RWPE1 (cell line): ENCODE measurements around the gene PIK3C2B.
"Not testable (repeated sequence)": the region's sequence is repeated elsewhere in the genome, so short reads cannot be mapped to it uniquely, and the experiment has no call there.

Experiments
- CTCF ChIA-PET: fragments of 350-600 bp; sonication (Branson Sonifier 250); formaldehyde crosslinking; extraction: SDS; loops from one replicate; lab custom pipeline; 2021; lab: Yijun Ruan, JAX
- POLR2A ChIA-PET: fragments of 400-600 bp; formaldehyde crosslinking; extraction: SDS; loops from one replicate; lab custom pipeline; 2020; ENCODE audit warnings: antibody characterized with exemption; ENCODE audit not compliant: low non-redundant PET; lab: Yijun Ruan, JAX
- DNase-seq: peaks from one replicate; pipeline ENCODE4 v3.0.0; 2012; ENCODE audit warnings: low spot score
- H3K27ac ChIP-seq: fragments of 450-650 bp; 2 replicates; pipeline ENCODE4 v1.5.1; 2017
- CTCF ChIP-seq: fragments of 450-650 bp; conservative IDR thresholded peaks from 2 replicates; pipeline ENCODE4 v1.5.1; 2017; ENCODE audit warnings: low read depth, mild to moderate bottlenecking

Gene PIK3C2B

GRCh38 chr1:204495777-204496176 is 1.2 kb upstream of the PIK3C2B start:
- no peak for TF ChIP-seq CTCF
- H3K27ac ChIP-seq, result no peak overlapping the region
- ChIA-PET CTCF (interaction anchor here (0.6 to 4.4 kb wide), 9 partner anchors 16 to 1228 kb away, joined by 3 to 41 read pairs (median 3); no protein-coding TSS in a partner anchor), POLR2A (interaction anchor here (0.6 kb wide), 1 partner anchor 67 kb away, joined by 4 read pairs; no protein-coding TSS in a partner anchor)
- DNase-seq, result no peak

GRCh38 chr1:204495078-204495753 is 611 bp upstream of the PIK3C2B start:
- CTCF ChIA-PET, result interaction anchor here (0.6 to 4.4 kb wide), 17 partner anchors 8 to 1228 kb away, joined by 3 to 41 read pairs (median 7); partner anchors contain the start of gene GOLT1A
- H3K27ac ChIP-seq, result peak overlapping the region; percentile 94
- no peak for DNase-seq
- POLR2A ChIA-PET, result interaction anchor here (0.6 to 1.3 kb wide), 2 partner anchors 16 to 67 kb away, joined by 4 to 10 read pairs; no protein-coding TSS in a partner anchor
- TF ChIP-seq CTCF, result no peak

- TF ChIP-seq CTCF, result no peak
- ChIA-PET POLR2A (interaction anchor here (0.5 to 1.3 kb wide), 5 partner anchors 14 to 116 kb away, joined by 3 to 10 read pairs (median 4); no protein-coding TSS in a partner anchor), CTCF (interaction anchor here (0.7 to 4.4 kb wide), 23 partner anchors 9 to 116 kb away, joined by 3 to 41 read pairs (median 4); no protein-coding TSS in a partner anchor)
- DNase-seq, result no peak
- H3K27ac ChIP-seq, result peak overlapping the region; percentile 94
Observed at GRCh38 chr1:204493984-204494280, 673 bp downstream of the PIK3C2B start.

- TF ChIP-seq CTCF, result no peak
- ChIA-PET CTCF (interaction anchor here (0.7 to 4.4 kb wide), 19 partner anchors 10 to 116 kb away, joined by 3 to 41 read pairs (median 6); no protein-coding TSS in a partner anchor), POLR2A (interaction anchor here (0.5 to 1.3 kb wide), 5 partner anchors 14 to 115 kb away, joined by 3 to 10 read pairs (median 4); no protein-coding TSS in a partner anchor)
- peak overlapping the region; percentile 94 for H3K27ac ChIP-seq
- peak; percentile 81 for DNase-seq
Observed at GRCh38 chr1:204493145-204493983, 1.2 kb downstream of the PIK3C2B start.

GRCh38 chr1:204491655-204492054 is 3.0 kb downstream of the PIK3C2B start:
- no peak overlapping the region for H3K27ac ChIP-seq
- CTCF ChIA-PET, result interaction anchor here (0.6 to 4.0 kb wide), 5 partner anchors 11 to 128 kb away, joined by 3 to 37 read pairs (median 3); no protein-coding TSS in a partner anchor
- DNase-seq, result no peak
- POLR2A ChIA-PET, result no interaction called here
- no peak for TF ChIP-seq CTCF

GRCh38 chr1:204487256-204487615 is 7.4 kb downstream of the PIK3C2B start:
- no peak for DNase-seq
- TF ChIP-seq CTCF, result no peak
- ChIA-PET POLR2A (no interaction called here), CTCF (interaction anchor here (0.7 to 1.2 kb wide), 4 partner anchors 12 to 277 kb away, joined by 3 read pairs; no protein-coding TSS in a partner anchor)
- no peak overlapping the region for H3K27ac ChIP-seq

- not testable (repeated sequence) for H3K27ac ChIP-seq, DNase-seq
- ChIA-PET POLR2A (interaction anchor here (0.7 kb wide), 1 partner anchor 15 kb away, joined by 4 read pairs; no protein-coding TSS in a partner anchor), CTCF (interaction anchor here (0.7 to 1.3 kb wide), 3 partner anchors 12 to 88 kb away, joined by 3 to 6 read pairs (median 5); no protein-coding TSS in a partner anchor)
Observed at GRCh38 chr1:204486513-204487255, 7.9 kb downstream of the PIK3C2B start.
